ENCODE measurements around the gene PCK2.

DNA sequence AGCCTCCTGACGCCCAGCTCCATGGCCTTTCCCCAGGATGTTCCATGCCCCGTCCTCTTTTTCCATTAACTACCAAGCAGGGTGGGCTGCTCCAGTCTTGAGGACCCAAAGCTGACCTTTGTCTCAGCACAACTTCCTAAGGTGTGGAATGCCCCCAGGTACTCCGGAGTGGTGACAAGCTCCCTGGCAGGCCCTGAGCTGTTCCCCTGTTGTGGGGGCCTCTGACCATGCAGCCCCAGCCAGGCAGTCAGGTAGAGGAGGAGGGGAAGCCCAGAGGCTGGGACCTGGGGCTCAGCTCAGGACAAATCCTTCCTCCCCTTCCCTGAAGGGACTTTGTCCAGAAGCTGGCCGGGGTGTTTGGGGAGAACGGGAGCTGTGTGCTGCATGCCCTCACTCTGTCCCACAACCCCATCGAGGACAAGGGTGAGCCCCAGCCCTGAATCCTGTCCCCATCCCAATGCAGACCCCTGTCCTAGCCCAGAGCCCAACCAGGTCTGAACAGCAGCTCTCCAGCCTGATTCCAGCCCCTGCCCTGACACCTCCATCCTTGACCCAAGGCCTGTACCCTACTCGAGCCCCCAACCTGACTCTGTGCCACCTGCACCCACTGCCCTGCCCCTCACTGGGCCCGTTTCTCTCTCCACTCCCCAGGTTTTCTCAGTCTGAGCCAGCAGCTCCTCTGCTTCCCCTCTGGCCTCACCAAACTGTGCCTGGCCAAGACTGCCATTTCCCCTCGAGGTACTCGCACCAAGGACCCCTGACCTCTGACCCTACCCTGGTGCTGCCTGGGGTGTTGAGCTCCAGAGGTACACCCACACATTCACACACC, 37.9 kb upstream of the PCK2 start:
- TF ChIP-seq BCL11A (tag by site-specific recombination; IDR thresholded peaks at IDR 0.05; ENCODE audit: low read depth) (no peak), ZNF629 (tag by site-specific recombination; IDR thresholded peaks at IDR 0.05) (no peak)
- TF ChIP-seq, protein P1, sequence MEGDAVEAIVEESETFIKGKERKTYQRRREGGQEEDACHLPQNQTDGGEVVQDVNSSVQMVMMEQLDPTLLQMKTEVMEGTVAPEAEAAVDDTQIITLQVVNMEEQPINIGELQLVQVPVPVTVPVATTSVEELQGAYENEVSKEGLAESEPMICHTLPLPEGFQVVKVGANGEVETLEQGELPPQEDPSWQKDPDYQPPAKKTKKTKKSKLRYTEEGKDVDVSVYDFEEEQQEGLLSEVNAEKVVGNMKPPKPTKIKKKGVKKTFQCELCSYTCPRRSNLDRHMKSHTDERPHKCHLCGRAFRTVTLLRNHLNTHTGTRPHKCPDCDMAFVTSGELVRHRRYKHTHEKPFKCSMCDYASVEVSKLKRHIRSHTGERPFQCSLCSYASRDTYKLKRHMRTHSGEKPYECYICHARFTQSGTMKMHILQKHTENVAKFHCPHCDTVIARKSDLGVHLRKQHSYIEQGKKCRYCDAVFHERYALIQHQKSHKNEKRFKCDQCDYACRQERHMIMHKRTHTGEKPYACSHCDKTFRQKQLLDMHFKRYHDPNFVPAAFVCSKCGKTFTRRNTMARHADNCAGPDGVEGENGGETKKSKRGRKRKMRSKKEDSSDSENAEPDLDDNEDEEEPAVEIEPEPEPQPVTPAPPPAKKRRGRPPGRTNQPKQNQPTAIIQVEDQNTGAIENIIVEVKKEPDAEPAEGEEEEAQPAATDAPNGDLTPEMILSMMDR (tag by site-specific recombination; IDR thresholded peaks at IDR 0.05) = no peak

Data from HEK293 (cell line).